Ammon's horn (tissue), 1 donor: ENCODE measurements around the gene CFAP68.

Experiments used
- DNase-seq: peaks from one replicate; pipeline ENCODE4 v3.0.0-alpha.2; 2016; ENCODE audit warnings: low spot score

Gene CFAP68

DNA sequence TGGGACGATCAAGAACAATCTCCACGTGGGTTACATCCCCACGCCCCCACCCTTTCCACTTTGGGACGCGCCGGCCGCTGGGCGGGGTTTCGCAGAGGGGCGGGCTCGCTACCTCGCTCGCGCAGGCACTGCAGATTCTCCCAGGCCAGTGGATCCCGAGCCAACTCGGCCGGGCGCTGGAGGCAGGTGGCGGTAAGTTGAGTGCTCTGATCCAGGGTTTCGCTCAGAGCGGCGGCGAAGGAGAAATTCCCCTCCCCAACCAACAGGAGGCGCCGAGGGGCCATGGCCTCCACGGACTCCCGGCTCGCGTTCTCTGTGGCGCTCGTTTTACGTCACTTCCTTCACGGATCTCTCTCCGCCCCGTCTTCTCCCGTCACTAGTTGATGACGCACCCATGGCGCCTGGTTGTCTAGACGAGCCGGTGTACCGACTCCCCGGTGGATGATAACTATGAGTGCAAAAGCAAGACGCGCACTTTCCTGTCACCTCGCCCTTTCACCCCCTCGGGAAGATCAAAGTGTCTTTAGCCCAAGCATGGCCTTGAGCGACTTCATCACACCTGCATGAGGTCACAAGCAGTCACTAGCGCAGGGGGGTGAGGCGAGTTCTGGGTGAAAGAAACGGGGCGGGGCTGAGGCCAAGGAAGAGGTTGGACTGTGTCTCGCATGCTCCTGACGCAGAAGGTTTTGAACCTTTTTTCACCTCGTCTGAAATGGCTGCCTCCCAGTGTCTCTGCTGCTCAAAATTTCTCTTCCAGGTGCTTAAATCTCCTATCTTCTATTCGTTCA lies at the start of gene CFAP68, which contains the start of gene FDXACB1:
Gene CFAP68 (plus strand): TSS at position 693 of the 788 bp plus-strand sequence. CDS start 20 bp downstream, at position 713.
Gene FDXACB1 (minus strand): TSS at position 317 of the 788 bp plus-strand sequence. CDS start 33 bp downstream, at position 284.
- peak; percentile 98 for DNase-seq

GRCh38 chr11:111833524-111833923 lies 45.8 kb upstream of the CFAP68 start:
- peak; percentile 20 for DNase-seq

DNA sequence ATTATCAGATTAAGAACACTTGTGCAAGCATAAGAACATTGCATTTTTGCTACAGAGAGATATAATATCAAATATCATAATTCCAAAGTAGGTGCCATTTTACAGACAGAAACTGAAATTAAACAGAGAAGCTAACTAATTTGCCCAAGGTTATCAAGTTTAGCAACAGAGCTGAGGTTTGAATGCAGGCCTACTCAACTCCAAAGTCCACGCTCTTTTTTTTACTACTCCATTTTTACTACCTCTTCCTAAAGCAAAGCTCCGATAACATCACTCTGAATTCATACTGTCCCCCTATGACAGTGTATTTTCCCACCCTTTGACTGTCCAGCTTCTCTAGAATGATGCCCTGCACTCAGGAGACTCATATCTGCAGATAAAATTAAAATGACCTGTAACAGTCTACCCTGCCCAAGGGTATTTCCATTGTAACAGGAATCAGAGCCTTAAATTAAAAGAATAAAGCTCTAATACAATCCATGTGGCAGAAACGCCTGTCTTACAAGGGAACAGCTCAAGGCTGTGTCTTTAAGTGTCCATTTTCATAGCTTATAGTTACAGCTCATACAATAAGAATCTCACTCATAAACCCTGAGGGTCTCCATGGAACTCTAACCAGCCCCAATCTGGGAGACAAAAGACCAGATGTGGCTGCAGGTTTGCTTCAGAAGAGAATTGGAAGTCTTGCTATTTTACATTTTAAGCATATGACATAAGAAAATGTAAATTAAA lies 44.7 kb upstream of the CFAP68 start:
- DNase-seq = no peak

GRCh38 chr11:111835665-111836064 lies 43.7 kb upstream of the CFAP68 start:
- no peak for DNase-seq

DNA sequence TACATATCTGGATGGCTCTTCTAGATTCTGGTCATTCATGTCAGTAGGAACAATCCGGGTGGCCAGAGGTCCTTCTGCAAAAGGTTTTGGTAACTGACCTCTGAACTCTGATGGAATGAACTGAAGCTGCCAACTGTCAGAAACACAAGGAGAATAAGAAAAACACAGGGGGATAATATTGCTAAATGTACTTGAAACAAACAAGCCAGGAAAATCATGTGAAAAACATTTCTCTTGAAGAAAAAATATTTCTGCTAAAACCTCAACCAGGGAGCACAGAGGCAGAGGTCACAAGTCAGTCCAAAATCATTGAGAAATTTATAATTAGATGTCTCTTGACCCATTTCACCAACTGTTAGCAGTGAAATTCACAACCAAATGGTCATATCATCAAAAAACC lies 43.2 kb upstream of the CFAP68 start:
- no peak for DNase-seq

- DNase-seq = no peak
Measured at GRCh38 chr11:111836721-111837120, 42.6 kb upstream of the CFAP68 start.

GRCh38 chr11:111837366-111837891 lies 41.9 kb upstream of the CFAP68 start:
- DNase-seq = no peak

- DNase-seq = no peak
Measured at GRCh38 chr11:111838054-111838453, 41.3 kb upstream of the CFAP68 start.

GRCh38 chr11:111840143-111840542 lies 39.2 kb upstream of the CFAP68 start:
- no peak for DNase-seq

- peak; percentile 95 for DNase-seq
Measured at GRCh38 chr11:111841370-111842053, 37.8 kb upstream of the CFAP68 start.

DNA sequence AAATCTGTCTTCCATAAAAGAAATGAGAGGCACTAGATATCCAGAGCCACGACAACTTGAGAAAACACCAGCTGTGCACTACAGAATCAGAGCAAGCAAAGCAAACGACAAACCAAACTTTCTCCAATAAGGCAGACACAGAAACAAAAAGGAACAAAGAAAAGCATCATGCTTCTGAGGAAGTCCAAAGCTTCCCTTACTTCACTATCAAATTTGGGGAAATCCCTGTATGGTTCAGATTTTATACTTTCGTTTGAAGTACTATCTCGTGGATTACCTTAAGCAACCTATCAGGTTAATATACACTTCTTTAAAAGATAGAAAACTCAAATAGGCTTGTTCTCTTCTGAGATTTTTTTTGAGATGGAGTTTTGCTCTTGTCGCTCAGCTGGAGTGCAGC lies 35.7 kb upstream of the CFAP68 start:
- DNase-seq = no peak

DNA sequence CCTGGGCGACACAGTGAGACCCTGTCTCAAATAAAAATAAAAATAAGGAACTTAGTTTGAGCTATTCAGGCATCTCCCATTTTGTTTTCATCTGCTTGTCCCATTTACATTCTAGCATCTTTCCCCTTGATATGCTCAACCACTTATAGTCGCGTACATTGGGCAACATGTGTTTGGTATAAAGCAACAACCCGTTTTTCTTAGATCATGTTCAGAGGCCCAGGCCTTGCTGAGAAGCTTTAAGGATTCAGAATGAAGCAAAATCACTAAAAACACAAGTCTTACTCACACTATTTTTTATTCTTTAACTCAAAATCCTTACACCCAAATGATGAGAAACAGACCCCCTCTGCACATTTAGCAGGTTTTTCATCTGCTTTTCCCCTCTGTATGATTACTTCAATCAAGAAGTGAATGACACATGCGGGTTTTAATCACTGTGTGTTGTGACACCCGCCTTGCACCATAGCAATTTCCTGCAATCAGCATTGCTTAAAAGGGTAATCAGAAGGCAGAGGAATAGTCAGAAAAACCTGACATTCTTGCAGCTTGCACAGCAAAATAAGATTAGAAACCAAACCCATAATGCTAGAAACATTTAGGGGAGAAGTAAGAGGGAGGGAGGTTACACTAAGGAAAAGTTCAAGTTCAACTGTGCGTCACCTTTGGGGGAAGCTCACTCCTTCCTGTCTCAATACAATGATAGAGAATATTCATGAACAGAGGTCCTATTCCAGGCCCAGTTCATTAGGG lies 33.9 kb upstream of the CFAP68 start:
- no peak for DNase-seq

- no peak for DNase-seq
Measured at GRCh38 chr11:111846063-111846462, 33.3 kb upstream of the CFAP68 start.

GRCh38 chr11:111846636-111847035 lies 32.7 kb upstream of the CFAP68 start:
- no peak for DNase-seq

DNA sequence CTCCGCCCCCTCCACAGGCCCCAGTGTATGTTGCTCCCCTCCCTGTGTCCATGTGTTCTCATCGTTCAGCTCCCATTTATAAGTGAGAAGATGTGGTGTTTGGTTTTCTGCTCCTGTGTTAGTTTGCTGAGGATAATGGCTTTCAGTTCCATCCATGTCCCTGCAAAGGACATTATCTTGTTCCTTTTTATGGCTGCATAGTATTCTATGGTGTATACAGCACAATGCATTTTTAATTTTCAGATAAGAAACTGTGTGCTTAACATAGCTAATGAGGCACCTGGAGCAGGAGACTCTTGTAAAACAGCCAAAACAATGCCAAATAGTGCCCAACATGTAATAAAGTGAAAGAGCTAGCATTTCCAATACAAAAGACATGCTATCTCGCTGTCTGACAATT lies 29.7 kb upstream of the CFAP68 start:
- DNase-seq = no peak

- no peak for DNase-seq
Measured at GRCh38 chr11:111851067-111851466, 28.3 kb upstream of the CFAP68 start.

DNA sequence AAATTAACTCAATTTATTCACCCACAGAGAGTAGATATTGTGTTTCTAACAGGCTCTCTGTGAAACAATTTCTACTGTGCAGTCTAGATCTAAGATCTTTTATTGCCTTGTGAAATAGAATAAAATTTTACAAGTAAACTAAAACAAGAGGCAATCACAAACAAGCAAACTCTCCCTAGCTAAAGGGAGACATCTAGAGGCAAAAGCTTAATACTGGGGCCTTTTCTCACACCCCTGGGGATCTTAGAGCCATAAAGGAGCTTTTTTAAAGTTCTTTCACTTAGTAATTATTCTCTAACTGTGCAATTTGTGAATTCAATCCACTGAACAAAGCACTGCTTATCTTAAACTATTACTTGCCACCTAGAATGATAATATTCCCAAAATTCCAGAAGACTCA lies 27.7 kb upstream of the CFAP68 start:
- DNase-seq = peak; percentile 21

DNA sequence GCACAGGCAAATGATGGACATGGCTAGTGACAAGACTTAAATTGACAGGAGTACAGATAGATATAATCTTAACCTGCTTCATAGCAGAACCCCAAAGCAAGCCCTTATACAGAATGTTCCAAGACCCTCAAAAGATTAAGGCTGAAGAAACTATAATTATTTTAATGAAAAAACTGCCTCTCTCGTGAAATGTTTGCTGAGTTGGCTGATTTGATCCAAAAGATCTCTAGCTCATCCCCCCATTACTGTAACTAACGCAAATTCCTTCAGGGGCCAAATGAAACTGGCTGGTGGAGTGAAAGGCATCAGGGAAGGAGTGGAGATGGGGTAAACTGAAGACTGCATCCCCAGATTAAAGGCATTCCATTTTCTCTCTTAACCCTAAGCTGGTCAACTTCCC lies 27.2 kb upstream of the CFAP68 start:
- no peak for DNase-seq

- no peak for DNase-seq
Measured at GRCh38 chr11:111855506-111855905, 23.8 kb upstream of the CFAP68 start.

- no peak for DNase-seq
Measured at GRCh38 chr11:111860257-111860656, 19.1 kb upstream of the CFAP68 start.

DNA sequence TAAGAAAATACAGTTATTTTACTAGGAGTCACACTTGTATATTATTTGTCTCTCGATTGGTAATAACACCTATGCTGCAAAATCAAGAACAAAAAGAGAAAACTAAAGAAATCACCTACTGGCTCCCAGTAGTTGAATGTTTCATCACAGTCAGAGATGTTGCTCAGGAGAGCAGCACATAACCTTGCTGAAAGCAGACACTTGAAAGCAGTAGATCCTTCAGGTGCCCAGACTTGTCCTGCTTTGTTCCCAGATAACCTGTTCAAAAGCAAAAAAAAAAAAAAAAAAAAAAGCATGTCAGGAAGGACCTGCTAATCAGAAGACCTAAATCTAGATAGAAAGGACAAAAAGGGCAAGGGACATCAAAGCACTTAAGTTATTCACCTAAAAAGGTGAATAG lies 9.2 kb upstream of the CFAP68 start:
- no peak for DNase-seq

DNA sequence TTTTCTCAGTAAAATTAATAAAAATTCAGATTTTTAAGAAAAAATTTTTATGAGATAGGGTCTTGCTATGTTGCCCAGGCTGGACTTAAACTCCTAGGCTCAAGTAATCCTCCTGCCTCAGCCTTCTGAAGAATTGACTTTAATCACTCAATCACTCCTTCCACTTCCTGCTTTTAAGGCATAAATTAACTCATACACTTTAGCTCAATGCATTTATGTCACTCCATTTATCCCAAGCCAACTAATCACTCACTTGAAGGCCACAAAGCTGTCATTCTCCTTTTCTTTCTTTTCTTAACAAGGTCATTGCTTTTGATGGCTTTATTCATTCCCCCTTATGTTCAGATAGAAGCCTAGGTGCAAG lies 8.8 kb upstream of the CFAP68 start:
- no peak for DNase-seq
